H1 (cell line): ENCODE results near the gene COL8A1. TPM values are rescaled to one million over a fixed set of nuclear protein-coding genes. Genes with fewer than 3 reads are reported as not detected.

Experiments
- CTCF ChIA-PET: fragments of 300-600 bp; sonication (Branson Sonifier 250); formaldehyde crosslinking; loops from one replicate; lab custom pipeline; 2021; ENCODE audit not compliant: partially characterized antibody; lab: Charles Lee
- POLR2A ChIA-PET: fragments of 300-600 bp; sonication (Branson Sonifier 250); formaldehyde crosslinking; loops from one replicate; lab custom pipeline; 2021; ENCODE audit warnings: inconsistent platforms; ENCODE audit not compliant: partially characterized antibody; lab: Charles Lee
- DNase-seq, 2 experiments: peaks; one replicate each; pipeline versions ENCODE4 v3.0.0 to v3.0.0-alpha.2; 2010 to 2022; ENCODE audit warnings: low spot score in 2 of 2, low read depth in 1 of 2, mixed read lengths in 1 of 2
- FAIRE-seq: peaks from 2 replicates; lab custom pipeline; 2011; peaks lifted over from hg19 to GRCh38; lab: Jason Lieb, UNC
- H2AFZ ChIP-seq: 2 replicates; pipeline ENCODE4 v1.8.1; 2012; ENCODE audit warnings: low read length, inconsistent platforms
- H2AK5ac ChIP-seq: 2 replicates; pipeline ENCODE4 v1.6.1; 2013; ENCODE audit warnings: low read depth, low read length
- H2BK120ac ChIP-seq: replicated peaks from 2 replicates; pipeline ENCODE3; 2013; ENCODE audit warnings: low read depth, low read length, inconsistent platforms
- H2BK12ac ChIP-seq: 2 replicates; pipeline ENCODE4 v1.6.1; 2013; ENCODE audit warnings: low read depth, low read length
- H2BK15ac ChIP-seq: 2 replicates; pipeline ENCODE4 v1.6.1; 2013; ENCODE audit warnings: low read length
- H2BK20ac ChIP-seq: 2 replicates; pipeline ENCODE4 v1.6.1; 2013; ENCODE audit warnings: low read length
- H2BK5ac ChIP-seq: 2 replicates; pipeline ENCODE4 v1.6.1; 2013; ENCODE audit warnings: low read depth, low read length
- H3K14ac ChIP-seq: 2 replicates; pipeline ENCODE4 v1.6.1; 2013; ENCODE audit warnings: inconsistent platforms; ENCODE audit not compliant: insufficient read length
- H3K18ac ChIP-seq: 2 replicates; pipeline ENCODE4 v1.6.1; 2013; ENCODE audit warnings: low read length; ENCODE audit errors: extremely low read depth
- H3K23ac ChIP-seq: 2 replicates; pipeline ENCODE4 v1.6.1; 2013; ENCODE audit warnings: inconsistent platforms; ENCODE audit not compliant: insufficient read length
- H3K23me2 ChIP-seq: 2 replicates; pipeline ENCODE4 v1.6.1; 2013; ENCODE audit warnings: low read depth, low read length
- H3K27ac ChIP-seq: 2 replicates; pipeline ENCODE4 v1.6.1; 2011; ENCODE audit warnings: low read depth, low read length, inconsistent platforms
- H3K27me3 ChIP-seq, 4 experiments: replicated peaks in 1 of 4; 1 replicate in 1 of 4; 2 replicates in 3 of 4; pipeline versions ENCODE4 v1.6.1 to v1.8.1; 2011 to 2013; ENCODE audit warnings: low read length in 3 of 4, mild to moderate bottlenecking in 3 of 4, inconsistent platforms in 2 of 4, mixed read lengths in 2 of 4, moderate library complexity in 1 of 4; ENCODE audit not compliant: control insufficient read depth in 3 of 4, insufficient read depth in 3 of 4; ENCODE audit errors: extremely low read depth in 1 of 4
- H3K36me3 ChIP-seq, 4 experiments: 2 replicates each; pipeline versions ENCODE4 v1.6.1 to v1.8.1; 2011 to 2013; ENCODE audit warnings: mild to moderate bottlenecking in 4 of 4, low read length in 3 of 4, moderate library complexity in 2 of 4, control low read depth in 1 of 4, inconsistent platforms in 1 of 4; ENCODE audit not compliant: insufficient read depth in 4 of 4, control insufficient read depth in 2 of 4
- H3K4ac ChIP-seq: replicated peaks from 2 replicates; pipeline ENCODE3; 2013; ENCODE audit warnings: low read length, low read depth, mixed read lengths, inconsistent platforms; ENCODE audit not compliant: insufficient read length
- H3K4me1 ChIP-seq, 4 experiments: replicated peaks in 1 of 4; 1 replicate in 1 of 4; 2 replicates in 3 of 4; pipeline versions ENCODE4 v1.6.1 to v1.8.1; 2011 to 2013; ENCODE audit warnings: low read length in 3 of 4, inconsistent platforms in 2 of 4, mixed read lengths in 1 of 4; ENCODE audit not compliant: insufficient read depth in 4 of 4, control insufficient read depth in 3 of 4
- H3K4me2 ChIP-seq, 2 experiments: 2 replicates each; pipeline versions ENCODE4 v1.6.1 to v1.8.1; 2011 to 2013; ENCODE audit warnings: low read depth in 2 of 2, low read length in 2 of 2, control low read depth in 1 of 2, inconsistent platforms in 1 of 2, mild to moderate bottlenecking in 1 of 2; ENCODE audit not compliant: insufficient read depth in 1 of 2
- H3K4me3 ChIP-seq, 4 experiments: fragments of 200-600, 300-600 bp in 1 of 4; sonication (generic), shearing (Covaris generic), sonication (Bioruptor Twin) in 1 of 4; 2 replicates each; pipeline versions ENCODE4 v1.5.1 to v1.8.1; 2011 to 2016; ENCODE audit warnings: low read length in 4 of 4, low read depth in 3 of 4, control low read depth in 2 of 4, inconsistent platforms in 2 of 4, mild to moderate bottlenecking in 2 of 4, mixed read lengths in 1 of 4, moderate library complexity in 1 of 4; ENCODE audit not compliant: insufficient read depth in 2 of 4; ENCODE audit errors: extremely low read depth in 1 of 4
- H3K56ac ChIP-seq: replicated peaks from 2 replicates; pipeline ENCODE3; 2013; ENCODE audit warnings: low read depth, mild to moderate bottlenecking, mixed read lengths, low read length, inconsistent platforms; ENCODE audit not compliant: insufficient read length
- H3K79me1 ChIP-seq: 2 replicates; pipeline ENCODE4 v1.6.1; 2013; ENCODE audit warnings: low read depth, low read length, control low read depth
- H3K79me2 ChIP-seq, 2 experiments: 2 replicates each; pipeline versions ENCODE4 v1.6.1 to v1.8.1; 2012 to 2013; ENCODE audit warnings: low read length in 2 of 2, mild to moderate bottlenecking in 2 of 2, inconsistent platforms in 1 of 2; ENCODE audit not compliant: insufficient read depth in 2 of 2, control insufficient read depth in 1 of 2
- H3K9ac ChIP-seq, 4 experiments: replicated peaks in 1 of 4; 1 replicate in 1 of 4; 2 replicates in 3 of 4; pipeline versions ENCODE4 v1.6.1 to v1.8.1; 2011 to 2013; ENCODE audit warnings: low read depth in 3 of 4, low read length in 3 of 4, control low read depth in 2 of 4, mild to moderate bottlenecking in 2 of 4, moderate library complexity in 2 of 4, inconsistent platforms in 1 of 4; ENCODE audit errors: extremely low read depth in 1 of 4
- H3K9me3 ChIP-seq, 2 experiments: 2 replicates each; pipeline versions ENCODE4 v1.6.1 to v1.8.1; 2012 to 2013; ENCODE audit warnings: mild to moderate bottlenecking in 2 of 2, moderate library complexity in 2 of 2, control low read depth in 1 of 2, inconsistent platforms in 1 of 2, low read depth in 1 of 2, low read length in 1 of 2, mixed read lengths in 1 of 2; ENCODE audit not compliant: insufficient read depth in 2 of 2
- H4K20me1 ChIP-seq, 2 experiments: replicated peaks in 1 of 2; 2 replicates each; pipeline versions ENCODE3 to v1.8.1; 2011 to 2013; ENCODE audit warnings: inconsistent platforms in 2 of 2, low read length in 2 of 2, mild to moderate bottlenecking in 1 of 2; ENCODE audit not compliant: insufficient read depth in 2 of 2, control insufficient read depth in 1 of 2
- H4K5ac ChIP-seq: 2 replicates; pipeline ENCODE4 v1.6.1; 2013; ENCODE audit warnings: low read length, low read depth, mixed read lengths, inconsistent platforms; ENCODE audit not compliant: insufficient read length
- H4K8ac ChIP-seq: 2 replicates; pipeline ENCODE4 v1.8.0; 2013; ENCODE audit warnings: mild to moderate bottlenecking, moderate library complexity, low read length, inconsistent platforms; ENCODE audit not compliant: insufficient read depth; ENCODE audit errors: extremely low read depth
- H4K91ac ChIP-seq: replicated peaks from 2 replicates; pipeline ENCODE3; 2013; ENCODE audit warnings: low read length, mixed read lengths, inconsistent platforms; ENCODE audit not compliant: insufficient read length
- ASH2L ChIP-seq: fragments of 200-600, 300-600 bp; sonication (generic); IDR thresholded peaks from one replicate; pipeline ENCODE4 v1.7.1; 2017; ENCODE audit warnings: low read length
- EGR1 ChIP-seq: IDR thresholded peaks from 2 replicates; pipeline ENCODE4 v1.6.1; 2011; ENCODE audit warnings: low read depth, low read length, borderline replicate concordance
- RFX5 ChIP-seq: IDR thresholded peaks from 2 replicates; pipeline ENCODE4 v1.6.1; 2011; ENCODE audit warnings: low read depth, low read length, improper control_type of control experiment, borderline replicate concordance
- SP1 ChIP-seq: IDR thresholded peaks from 2 replicates; pipeline ENCODE4 v1.6.1; 2011; ENCODE audit warnings: low read depth, low read length
- SP4 ChIP-seq: IDR thresholded peaks from 2 replicates; pipeline ENCODE4 v1.6.1; 2012; ENCODE audit warnings: low read length, inconsistent platforms
- SUZ12 ChIP-seq: fragments of 200-600 bp; sonication (generic); IDR thresholded peaks from 2 replicates; pipeline ENCODE4 v1.6.1; 2012; ENCODE audit warnings: mild to moderate bottlenecking, inconsistent platforms, low read length, moderate library complexity, mixed read lengths
- YY1 ChIP-seq: IDR thresholded peaks from 2 replicates; pipeline ENCODE4 v1.6.1; 2011; ENCODE audit warnings: low read depth, mild to moderate bottlenecking, low read length
- WGBS, 2 experiments: shearing (Covaris generic) in 1 of 2; methylation state at CpG; one replicate each; pipeline versions ENCODE4 v1.1.6 to v1.1.7; 2013 to 2015; ENCODE audit warnings: low lambda C conversion rate in 2 of 2, mixed read lengths in 2 of 2, inconsistent platforms in 1 of 2, low coverage in 1 of 2, missing lambda C conversion rate in 1 of 2; ENCODE audit not compliant: insufficient replicate concordance in 2 of 2, insufficient coverage in 1 of 2, insufficient read length in 1 of 2; ENCODE audit errors: extremely low coverage in 1 of 2, missing lambda C conversion rate in 1 of 2; 5-methylcytosine and 5-hydroxymethylcytosine counted together
- polyA plus RNA-seq, 7 experiments: library from polyadenylated mRNA; depleted of rRNA in 3 of 7; stranded (reverse) in 5 of 7; unstranded in 2 of 7; fragments of >200 nt in 5 of 7; fragments of 200-250 nt in 2 of 7; gene quantifications; 1 replicate in 5 of 7; 2 replicates in 1 of 7; 4 replicates in 1 of 7; pipeline versions ENCODE4 v1.2.1 to v1.2.3, GENCODE V29; 2011 to 2013; ENCODE audit warnings: missing spikeins in 2 of 7, mixed read lengths in 2 of 7
- total RNA-seq: library from RNA; stranded (reverse); fragmentation: NEBNext Ultra II Directional; extraction: Animal tissue kit (Norgen Biotek cat#: 25700); gene quantifications from 2 replicates; pipeline ENCODE4 v1.2.1, GENCODE V29; 2021
- TF ChIP-seq, protein P1 (sequence below): IDR thresholded peaks from 2 replicates; pipeline ENCODE4 v1.6.1; 2011; ENCODE audit warnings: low read depth, mild to moderate bottlenecking, low read length; ENCODE audit not compliant: insufficient read depth

COL8A1 gene
- total and polyA plus RNA-seq, 2 of the 8 experiments (the other 6 are each of a cell fraction or from before 2014, with no cell fraction given) = 0.21 to 1.2 TPM

DNA sequence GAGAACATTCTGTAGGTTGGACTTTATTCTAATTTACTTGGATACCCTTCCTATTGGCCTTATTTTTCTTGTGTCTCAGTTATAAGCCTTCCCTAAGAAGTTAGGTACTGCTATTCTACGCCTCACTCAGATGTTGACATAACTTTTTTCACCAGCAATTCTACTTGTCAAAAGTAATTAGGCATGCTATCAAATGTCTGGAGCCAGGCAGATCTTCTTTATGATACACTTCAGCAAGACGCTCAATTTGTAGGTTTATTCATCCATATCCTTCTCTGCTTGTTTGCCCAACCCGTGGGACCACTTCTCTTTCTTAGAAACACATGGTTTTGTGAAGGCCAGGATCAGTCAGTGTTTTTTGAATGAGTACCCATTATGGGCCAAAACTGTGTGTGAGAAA is 36.2 kb upstream of the COL8A1 start:
- Histone ChIP-seq H3K56ac (no peak overlapping the region), H2BK20ac (no peak overlapping the region), H3K27ac (no peak overlapping the region), H4K20me1 (no peaks in the 10 kb centered on the region), H2BK12ac (no peak overlapping the region), H2AK5ac (no peak overlapping the region), H3K9ac (no peak overlapping the region), H3K79me1 (no peaks in the 10 kb centered on the region), H4K5ac (no peak overlapping the region), H3K36me3 (no peaks in the 10 kb centered on the region), H3K79me2 (no peaks in the 10 kb centered on the region), H3K14ac (no peak overlapping the region), H2AFZ (no peak overlapping the region), H4K8ac (no peak overlapping the region), H3K4me1 (no peaks in the 10 kb centered on the region), H2BK15ac (no peak overlapping the region), H3K4ac (no peak overlapping the region), H3K18ac (no peak overlapping the region), H4K91ac (no peak overlapping the region), H2BK120ac (no peak overlapping the region), H3K23ac (no peak overlapping the region), H3K23me2 (no peaks in the 10 kb centered on the region), H2BK5ac (no peak overlapping the region), H3K27me3 (no peaks in the 10 kb centered on the region), H3K9me3 (no peaks in the 10 kb centered on the region), H3K4me3 (no peak overlapping the region), H3K4me2 (no peak overlapping the region)
- ChIA-PET CTCF (interaction anchor here (1.4 kb wide), 2 partner anchors 13 to 43 kb away, joined by 3 to 4 read pairs; no protein-coding TSS in a partner anchor), POLR2A (no interaction called here)
- no peak for FAIRE-seq
- TF ChIP-seq YY1 (no peak), ASH2L (no peak), RFX5 (no peak), EGR1 (no peak), SP4 (no peak), SP1 (no peak), SUZ12 (no peak)
- TF ChIP-seq, protein P1, sequence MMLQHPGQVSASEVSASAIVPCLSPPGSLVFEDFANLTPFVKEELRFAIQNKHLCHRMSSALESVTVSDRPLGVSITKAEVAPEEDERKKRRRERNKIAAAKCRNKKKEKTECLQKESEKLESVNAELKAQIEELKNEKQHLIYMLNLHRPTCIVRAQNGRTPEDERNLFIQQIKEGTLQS = no peak
- WGBS, 2 experiments = 89% methylated on average over 3 of the region's 3 CpGs; no CpG with 5 or more reads in 1 of the 2 experiments
- no peak for DNase-seq
